GF-D8 (cell line): ENCODE measurements around the gene TOX4.
"Not testable (repeated sequence)": the region's sequence is repeated elsewhere in the genome, so short reads cannot be mapped to it uniquely, and the experiment has no call there.

Experiments used
- DNase-seq: peaks from one replicate; lab custom pipeline; 2025; lab: John Stamatoyannopoulos, UW

TOX4 gene

GRCh38 chr14:21476925-21477681 lies at the start of gene TOX4, which contains the start of gene RAB2B:
Gene TOX4, plus strand, starts transcription at chr14:21477195. Its CDS starts 84 bp downstream, at chr14:21477279.
Gene RAB2B, minus strand, starts transcription at chr14:21476959. Its CDS starts 87 bp downstream, at chr14:21476872.
- DNase-seq, result peak; percentile 97

GRCh38 chr14:21428930-21429329 lies 48.1 kb upstream of the TOX4 start:
- no peak for DNase-seq

- DNase-seq, result no peak
Observed at GRCh38 chr14:21431126-21431525, 45.9 kb upstream of the TOX4 start.

GRCh38 chr14:21436567-21437062 lies 40.4 kb upstream of the TOX4 start:
- no peak for DNase-seq

- peak; percentile 88 for DNase-seq
Observed at GRCh38 chr14:21437063-21437901, 39.7 kb upstream of the TOX4 start.

- DNase-seq, result peak; percentile 20
Observed at GRCh38 chr14:21440859-21441258, 36.1 kb upstream of the TOX4 start.

- DNase-seq, result not testable (repeated sequence)
Observed at GRCh38 chr14:21442657-21443056, 34.3 kb upstream of the TOX4 start.

GRCh38 chr14:21449899-21450216 lies 27.1 kb upstream of the TOX4 start:
- DNase-seq, result no peak

GRCh38 chr14:21454843-21455544 lies 22.0 kb upstream of the TOX4 start:
- no peak for DNase-seq

- no peak for DNase-seq
Observed at GRCh38 chr14:21455592-21455911, 21.4 kb upstream of the TOX4 start.

- DNase-seq, result peak; percentile 99
Observed at GRCh38 chr14:21455912-21456667, 20.9 kb upstream of the TOX4 start, which contains the start of gene CHD8. Gene CHD8, minus strand, starts transcription at chr14:21456123. Its CDS starts 24,480 bp downstream, at chr14:21431643.

- no peak for DNase-seq
Observed at GRCh38 chr14:21467616-21468015, 9.4 kb upstream of the TOX4 start.

GRCh38 chr14:21475767-21476522 lies 1.1 kb upstream of the TOX4 start:
- no peak for DNase-seq

GRCh38 chr14:21476523-21476924 lies 471 bp upstream of the TOX4 start:
- no peak for DNase-seq

- DNase-seq, result no peak
Observed at GRCh38 chr14:21486640-21487087, 9.7 kb downstream of the TOX4 start.

GRCh38 chr14:21494902-21495762 lies 18.1 kb downstream of the TOX4 start:
- DNase-seq, result peak; percentile 43

GRCh38 chr14:21496453-21496852 lies 19.5 kb downstream of the TOX4 start:
- DNase-seq, result no peak

GRCh38 chr14:21498540-21499526 lies 21.8 kb downstream of the TOX4 start:
- DNase-seq, result no peak

GRCh38 chr14:21501568-21501967 lies 24.6 kb downstream of the TOX4 start:
- no peak for DNase-seq
